ENCODE results near the gene RTP4.

The RTP4 gene, protein sequence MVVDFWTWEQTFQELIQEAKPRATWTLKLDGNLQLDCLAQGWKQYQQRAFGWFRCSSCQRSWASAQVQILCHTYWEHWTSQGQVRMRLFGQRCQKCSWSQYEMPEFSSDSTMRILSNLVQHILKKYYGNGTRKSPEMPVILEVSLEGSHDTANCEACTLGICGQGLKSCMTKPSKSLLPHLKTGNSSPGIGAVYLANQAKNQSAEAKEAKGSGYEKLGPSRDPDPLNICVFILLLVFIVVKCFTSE

DNA sequence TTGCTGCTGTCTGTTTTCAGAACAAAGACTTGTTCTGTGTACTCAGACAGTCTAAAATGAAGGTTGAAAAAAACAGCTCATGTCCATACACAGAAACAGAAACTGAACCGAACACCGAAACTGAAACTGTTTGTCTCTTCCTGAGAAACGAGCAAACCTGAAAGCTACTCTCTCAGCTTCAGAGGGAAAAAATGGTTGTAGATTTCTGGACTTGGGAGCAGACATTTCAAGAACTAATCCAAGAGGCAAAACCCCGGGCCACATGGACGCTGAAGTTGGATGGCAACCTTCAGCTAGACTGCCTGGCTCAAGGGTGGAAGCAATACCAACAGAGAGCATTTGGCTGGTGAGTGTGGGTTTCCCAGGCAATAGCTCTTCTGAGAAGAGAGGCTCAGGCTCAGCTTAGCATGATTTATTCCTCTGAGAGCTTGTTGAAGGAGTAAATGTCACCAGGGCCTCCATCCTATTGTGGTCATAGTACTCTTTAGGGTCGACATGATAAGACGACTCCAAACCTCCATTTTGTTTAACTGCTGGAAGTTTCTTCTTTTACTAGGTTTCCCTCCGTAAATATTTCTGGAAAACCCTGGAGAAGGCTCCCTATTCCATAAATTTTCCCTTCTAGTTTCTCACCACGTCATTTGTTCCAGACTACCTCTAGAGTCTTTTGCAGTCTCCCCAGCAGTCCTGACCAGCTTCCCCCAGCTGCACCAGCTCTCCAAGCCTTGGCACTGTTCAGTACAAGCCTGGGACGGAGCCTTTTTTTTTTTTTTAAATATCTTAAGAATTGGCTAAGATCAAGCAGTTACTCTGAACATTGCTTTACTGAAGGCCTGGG is at the start of gene RTP4:
TSS of gene RTP4 (plus strand) at position 135 of the 838 bp plus-strand sequence. CDS start at position 192, 57 bp downstream.
- peak in 2 of 3 experiments; percentile 16 to 33 for DNase-seq

DNA sequence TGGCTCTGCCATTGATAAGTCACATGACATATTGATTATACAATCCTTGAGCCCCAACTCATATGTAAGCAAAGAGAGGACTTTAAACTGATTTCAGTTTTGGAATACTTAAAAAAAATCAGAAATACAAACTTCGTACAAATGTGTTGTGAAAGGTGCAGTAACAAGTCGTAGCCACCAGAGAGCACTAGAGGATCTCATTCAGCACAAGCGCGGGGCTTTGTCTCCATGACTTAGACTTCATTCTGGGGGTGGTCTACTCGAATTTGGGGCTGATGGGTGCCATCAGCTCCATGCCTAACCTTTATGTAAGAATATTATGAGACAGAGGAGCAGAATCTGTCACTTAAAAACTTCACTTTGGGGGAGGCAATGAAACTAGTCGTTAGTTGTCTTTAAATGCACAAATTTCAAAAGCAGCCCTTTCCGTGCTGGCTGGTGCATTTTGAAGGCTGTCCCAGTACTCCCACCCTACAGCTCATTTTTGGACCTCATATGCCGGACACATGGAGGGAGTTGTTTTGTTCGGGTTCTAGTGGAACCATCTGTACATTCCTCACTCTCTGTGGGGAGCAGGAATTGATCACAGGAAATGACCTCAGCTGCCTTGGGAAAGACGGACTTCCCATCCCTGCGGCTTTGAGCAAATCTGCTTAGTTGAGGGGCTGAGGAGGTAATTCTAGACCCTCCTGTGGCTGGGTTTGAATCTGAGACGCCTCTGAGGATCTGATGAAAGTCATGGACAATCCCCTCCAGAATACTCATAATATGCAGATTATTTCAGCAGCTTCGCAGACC is 49.2 kb upstream of the RTP4 start:
- peak; percentile 42 to 74 (median 51) for DNase-seq

DNA sequence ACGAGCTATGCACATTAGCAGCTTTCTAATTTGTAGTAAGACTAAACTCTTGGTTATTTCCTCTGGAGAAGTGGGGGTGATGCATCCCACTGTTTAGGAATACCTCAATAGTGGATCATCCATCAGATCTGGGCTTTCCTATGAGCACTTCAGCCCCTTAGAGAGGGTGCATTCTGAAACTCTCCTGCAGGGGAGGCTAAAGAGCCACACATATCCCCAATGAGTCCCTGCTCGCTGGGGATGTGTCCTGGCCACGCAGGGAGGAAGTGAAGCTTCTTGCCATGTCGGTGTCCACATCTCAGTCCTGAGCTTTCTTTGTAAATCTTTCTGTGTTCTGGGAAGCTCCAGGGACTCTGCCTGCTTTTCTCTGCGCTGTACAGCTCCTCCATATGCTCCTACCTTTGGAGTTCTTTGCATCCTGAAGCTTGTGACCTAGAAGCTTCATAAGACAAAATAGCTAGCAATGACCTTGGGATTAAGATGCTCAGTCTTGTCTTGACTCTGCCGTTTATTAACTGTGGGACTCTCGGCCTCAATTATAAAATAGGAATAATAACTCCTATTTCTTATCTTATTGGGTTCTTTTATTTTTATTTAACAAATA is 48.4 kb upstream of the RTP4 start:
- peak; percentile 38 to 71 (median 51) for DNase-seq

GRCh38 chr3:187321766-187322165 is 46.4 kb upstream of the RTP4 start:
- DNase-seq, result no peak

DNA sequence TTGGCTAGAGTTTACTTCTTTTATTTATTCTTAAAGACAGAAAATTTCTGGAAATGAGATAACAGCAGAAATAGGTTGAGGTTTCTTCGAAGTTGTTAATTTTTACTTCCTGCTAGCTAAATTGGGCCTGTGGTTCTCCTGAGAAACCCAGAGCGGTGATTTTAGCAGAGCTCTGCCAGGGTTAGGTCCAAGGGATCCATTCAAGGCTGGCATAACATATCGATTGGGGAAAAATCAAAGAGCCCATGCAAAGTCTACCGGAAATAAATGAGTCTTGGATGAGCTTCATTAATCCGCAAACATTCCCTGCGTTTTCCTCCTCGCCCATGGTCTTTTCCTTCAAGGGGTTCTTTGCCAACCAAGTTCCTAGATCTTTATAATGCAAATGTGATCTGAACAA is 45.9 kb upstream of the RTP4 start:
- no peak for DNase-seq

GRCh38 chr3:187323091-187323490 is 45.1 kb upstream of the RTP4 start:
- DNase-seq, result no peak

GRCh38 chr3:187325632-187326031 is 42.6 kb upstream of the RTP4 start:
- no peak for DNase-seq

DNA sequence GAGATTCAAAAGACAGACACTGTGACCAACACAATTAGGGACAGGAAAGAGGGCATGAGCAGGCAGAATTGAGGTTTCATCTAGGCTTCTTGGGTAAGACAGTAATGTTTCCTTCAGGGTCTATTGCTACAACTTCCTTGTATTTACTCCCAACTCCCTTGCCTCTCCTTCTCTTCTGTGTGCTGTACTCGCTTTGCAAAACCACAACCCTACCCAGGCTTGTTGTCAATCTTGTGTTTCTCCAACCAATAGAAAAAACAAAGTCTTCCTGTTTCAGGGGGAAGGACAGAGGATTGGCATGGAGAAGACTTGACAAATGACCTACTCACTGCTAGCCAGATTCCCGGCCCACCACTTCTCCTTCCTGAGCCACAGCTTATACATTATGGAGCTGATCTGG is 40.3 kb upstream of the RTP4 start:
- no peak for DNase-seq

DNA sequence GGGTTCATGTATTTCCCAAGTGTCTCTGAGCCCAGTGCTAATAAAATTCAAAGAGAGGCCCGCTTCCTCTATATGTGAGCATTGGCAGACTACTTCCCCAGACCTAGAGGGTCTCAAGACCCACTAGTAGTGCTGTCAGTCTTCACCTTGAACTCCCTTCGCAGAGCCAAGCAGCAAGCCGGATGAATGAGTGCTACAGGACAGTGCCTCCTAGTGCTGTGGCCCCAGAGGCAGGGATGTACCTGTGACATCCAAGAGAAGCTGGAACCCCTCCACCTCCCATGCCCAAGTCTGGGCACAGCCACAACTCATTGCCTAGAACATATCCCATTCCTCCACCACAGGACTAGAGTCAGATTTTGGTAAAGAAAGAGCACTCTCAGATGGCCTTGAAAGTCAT is 39.5 kb upstream of the RTP4 start:
- DNase-seq, result no peak

- DNase-seq, result no peak
Observed at GRCh38 chr3:187334904-187335303, 33.3 kb upstream of the RTP4 start.

GRCh38 chr3:187336322-187336721 is 31.9 kb upstream of the RTP4 start:
- peak in 1 of 3 experiments; percentile 21 for DNase-seq

DNA sequence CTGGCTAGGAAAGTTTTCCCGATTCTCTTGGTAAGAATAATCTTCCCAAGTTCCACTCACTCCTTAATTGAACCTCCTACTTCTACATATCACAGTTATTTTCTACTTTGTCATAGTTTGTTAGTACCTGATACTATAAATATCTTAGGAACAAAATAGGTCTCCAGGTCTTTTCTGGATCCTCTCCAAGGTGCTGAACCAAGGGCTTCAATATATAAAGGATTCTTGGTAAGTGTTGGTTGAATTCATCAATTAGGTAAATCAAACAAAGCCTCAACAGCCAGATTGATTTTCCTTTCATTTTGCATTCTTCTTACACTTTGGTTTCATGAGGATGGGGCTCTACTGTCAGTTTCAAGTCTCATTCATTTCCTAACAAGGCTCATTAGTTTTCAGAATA is 27.6 kb upstream of the RTP4 start:
- no peak for DNase-seq

DNA sequence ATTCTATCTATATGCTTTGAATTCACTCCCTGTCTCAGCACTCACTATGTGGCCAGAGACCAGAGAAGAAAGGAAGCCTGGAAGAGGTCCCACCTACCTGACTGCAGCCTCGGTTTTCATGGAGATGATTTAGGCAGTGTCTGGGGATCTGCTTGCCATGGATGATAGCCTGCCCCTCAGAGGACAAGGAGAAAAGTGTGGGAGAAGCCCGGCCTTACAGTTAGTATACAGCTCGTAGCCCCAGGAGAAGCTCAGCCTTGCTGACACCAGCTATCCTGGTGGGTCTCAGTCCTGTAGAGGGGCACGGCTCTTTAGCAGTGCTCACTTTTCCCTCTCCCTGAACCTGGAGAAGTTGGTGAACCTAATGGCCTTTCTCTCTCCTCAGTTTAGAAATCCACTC is 25.9 kb upstream of the RTP4 start:
- no peak for DNase-seq

DNA sequence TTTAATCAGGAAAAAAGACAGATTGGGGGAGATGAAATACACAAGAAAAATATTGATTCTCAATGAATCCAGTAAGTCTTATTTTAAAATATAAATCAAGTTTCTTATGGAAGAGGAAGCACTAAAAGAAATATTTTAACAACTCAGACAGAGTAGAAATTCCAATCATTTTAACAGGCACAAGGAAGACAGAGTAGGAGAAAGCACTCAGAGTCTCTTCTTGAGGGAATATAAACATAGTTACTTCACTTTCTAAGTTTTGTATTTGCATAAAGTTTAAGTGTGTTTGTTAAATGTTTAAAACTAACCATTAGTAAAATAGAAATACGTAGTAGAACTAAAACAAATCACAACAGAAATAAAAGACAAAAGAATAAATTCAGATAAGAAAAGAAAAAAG is 24.5 kb upstream of the RTP4 start:
- no peak for DNase-seq

GRCh38 chr3:187352581-187353575 is 15.3 kb upstream of the RTP4 start:
- DNase-seq, result no peak

GRCh38 chr3:187358068-187358467 is 10.1 kb upstream of the RTP4 start:
- no peak for DNase-seq

DNA sequence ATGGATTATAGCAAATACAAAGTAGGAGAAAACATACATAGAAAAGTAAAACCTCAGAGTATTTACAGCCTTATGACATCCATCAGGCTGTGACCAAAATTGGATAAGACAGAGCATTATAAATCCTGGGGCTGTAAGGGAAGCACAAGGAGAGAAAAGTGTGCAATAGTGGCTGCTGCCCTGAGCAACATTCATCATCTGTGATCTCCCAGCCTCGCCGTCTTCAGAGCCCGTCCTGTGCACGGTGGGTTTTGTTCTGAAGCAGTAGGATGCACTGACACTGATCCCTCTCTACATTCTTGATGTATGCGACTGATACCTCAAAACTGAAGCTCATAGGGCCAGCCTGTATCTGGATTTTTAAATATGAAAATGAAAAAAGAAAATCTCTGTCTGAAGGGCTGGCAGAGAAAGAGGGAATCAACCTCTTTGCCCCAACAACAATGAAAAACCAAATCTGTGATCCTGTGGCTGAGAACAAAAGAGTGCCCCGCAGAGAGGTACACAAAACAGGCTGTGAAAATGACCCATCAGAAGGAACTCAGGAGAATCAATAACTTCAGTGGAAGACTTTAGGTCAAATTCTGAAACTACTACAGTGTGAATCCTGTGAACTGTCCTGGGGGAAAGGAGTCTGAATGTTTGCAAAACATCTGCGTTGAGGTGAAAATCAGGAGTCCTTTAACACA is 8.2 kb upstream of the RTP4 start:
- no peak for DNase-seq

DNA sequence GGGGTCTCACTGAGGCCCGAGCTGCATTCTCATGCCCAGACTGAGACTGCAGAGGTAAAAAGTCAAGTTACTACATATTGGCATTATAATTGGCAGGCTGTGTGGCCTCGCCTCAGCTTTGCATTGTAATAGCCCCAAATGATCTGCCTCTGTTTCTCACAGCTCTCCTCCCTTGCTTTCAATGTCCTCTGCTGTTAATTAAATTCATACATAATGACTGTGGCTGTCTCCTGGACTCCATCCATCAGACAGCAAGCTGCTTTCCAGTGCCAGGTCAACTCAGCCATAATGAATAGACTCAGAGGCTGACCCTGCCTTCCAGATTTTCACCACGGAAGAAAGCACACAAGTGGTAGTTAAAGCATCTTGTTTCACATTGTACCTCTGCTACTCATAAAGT is 7.6 kb upstream of the RTP4 start:
- no peak for DNase-seq

GRCh38 chr3:187361835-187362234 is 6.3 kb upstream of the RTP4 start:
- DNase-seq, result no peak

DNA sequence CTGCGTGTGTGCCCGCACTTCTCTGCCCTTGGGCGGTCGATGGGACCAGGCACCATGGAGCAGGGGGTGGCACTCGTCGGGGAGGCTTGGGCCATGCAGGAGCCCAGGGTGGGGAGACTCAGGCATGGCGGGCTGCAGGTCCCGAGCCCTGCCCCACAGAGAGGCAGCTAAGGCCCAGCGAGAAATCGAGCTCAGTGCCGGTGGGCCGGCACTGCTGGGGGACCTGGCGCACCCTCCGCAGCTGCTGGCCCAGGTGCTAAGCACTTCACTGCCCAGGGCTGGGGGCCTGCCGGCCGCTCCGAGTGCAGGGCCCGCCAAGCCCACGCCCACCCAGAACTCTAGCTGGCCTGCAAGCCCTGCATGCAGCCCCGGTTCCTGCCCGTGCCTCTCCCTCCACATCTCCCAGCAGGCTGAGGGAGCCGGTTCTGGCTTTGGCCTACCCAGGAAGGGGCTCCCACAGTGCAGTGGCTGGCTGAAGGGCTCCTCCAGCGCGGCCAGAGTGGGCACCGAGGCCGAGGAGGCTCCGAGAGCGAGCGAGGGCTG is 553 bp upstream of the RTP4 start:
- no peak for DNase-seq

GRCh38 chr3:187369089-187369447 is 883 bp downstream of the RTP4 start:
- no peak for DNase-seq
